GM12878 (cell line): ENCODE results near the gene RNF44.

ENCODE experiments used
- ATF3 ChIP-seq: IDR thresholded peaks from 2 replicates; pipeline ENCODE4 v1.6.1; 2011; ENCODE audit warnings: low read depth, mild to moderate bottlenecking, low read length, moderate library complexity, borderline replicate concordance; ENCODE audit errors: extremely low read depth
- POLR2A ChIP-seq: IDR thresholded peaks from 2 replicates; pipeline ENCODE4 v1.6.1; 2011; ENCODE audit warnings: low read depth, mild to moderate bottlenecking, low read length
- POU2F2 ChIP-seq: IDR thresholded peaks from 3 replicates; pipeline ENCODE4 v1.6.1; 2011; ENCODE audit warnings: low read depth, mild to moderate bottlenecking, low read length, borderline replicate concordance
- SPI1 ChIP-seq: IDR thresholded peaks from 2 replicates; pipeline ENCODE4 v1.6.1; 2011; ENCODE audit warnings: low read depth, mild to moderate bottlenecking, low read length, moderate library complexity, borderline replicate concordance; ENCODE audit not compliant: insufficient read depth

GRCh38 chr5:176542135-176542595 is 5.0 kb upstream of the RNF44 start:
- no peak for TF ChIP-seq ATF3
- TF ChIP-seq SPI1 = peak; percentile 38; the same call in 1 of the 2 replicates
- TF ChIP-seq POU2F2 = no peak
- no peak for TF ChIP-seq POLR2A
